GM04504 (cell line): Measurements from ENCODE around the gene NKTR.
"Not testable (repeated sequence)": the region's sequence is repeated elsewhere in the genome, so short reads cannot be mapped to it uniquely, and the experiment has no call there.

Source experiments
- DNase-seq: peaks from one replicate; pipeline ENCODE4 v3.0.0-alpha.2; 2012; ENCODE audit warnings: low read depth

The NKTR gene

GRCh38 chr3:42600111-42600957 lies at the start of gene NKTR:
TSS of gene NKTR (plus strand) at chr3:42600686. CDS start at chr3:42601007, 321 bp downstream.
- peak; percentile 93 for DNase-seq

- DNase-seq, result no peak
Observed at GRCh38 chr3:42552830-42553229, 47.7 kb upstream of the NKTR start.

GRCh38 chr3:42556089-42556632 lies 44.3 kb upstream of the NKTR start:
- no peak for DNase-seq

- DNase-seq, result not testable (repeated sequence)
Observed at GRCh38 chr3:42556817-42557216, 43.7 kb upstream of the NKTR start.

- no peak for DNase-seq
Observed at GRCh38 chr3:42557854-42558253, 42.6 kb upstream of the NKTR start.

GRCh38 chr3:42562047-42562907 lies 38.2 kb upstream of the NKTR start:
- DNase-seq, result no peak

GRCh38 chr3:42569593-42570142 lies 30.8 kb upstream of the NKTR start:
- DNase-seq, result no peak

GRCh38 chr3:42572278-42572677 lies 28.2 kb upstream of the NKTR start:
- DNase-seq, result no peak

GRCh38 chr3:42575137-42575741 lies 25.2 kb upstream of the NKTR start:
- DNase-seq, result no peak

- DNase-seq, result no peak
Observed at GRCh38 chr3:42578054-42578453, 22.4 kb upstream of the NKTR start.

GRCh38 chr3:42579346-42579745 lies 21.1 kb upstream of the NKTR start:
- not testable (repeated sequence) for DNase-seq

- no peak for DNase-seq
Observed at GRCh38 chr3:42581400-42581708, 19.1 kb upstream of the NKTR start.

- DNase-seq, result peak; percentile 77
Observed at GRCh38 chr3:42581709-42582473, 18.6 kb upstream of the NKTR start, which contains the start of gene SEC22C. TSS of gene SEC22C (minus strand) at chr3:42581967. CDS start at chr3:42569046, 12,921 bp downstream.

- no peak for DNase-seq
Observed at GRCh38 chr3:42582474-42583070, 17.9 kb upstream of the NKTR start.

GRCh38 chr3:42588625-42589024 lies 11.9 kb upstream of the NKTR start:
- no peak for DNase-seq

- DNase-seq, result no peak
Observed at GRCh38 chr3:42589382-42590109, 10.9 kb upstream of the NKTR start.

- DNase-seq, result no peak
Observed at GRCh38 chr3:42590989-42591756, 9.3 kb upstream of the NKTR start.

GRCh38 chr3:42591811-42592210 lies 8.7 kb upstream of the NKTR start:
- DNase-seq, result no peak

- no peak for DNase-seq
Observed at GRCh38 chr3:42593635-42594034, 6.9 kb upstream of the NKTR start.
